Measurements from ENCODE around the gene HOMER2.

DNA sequence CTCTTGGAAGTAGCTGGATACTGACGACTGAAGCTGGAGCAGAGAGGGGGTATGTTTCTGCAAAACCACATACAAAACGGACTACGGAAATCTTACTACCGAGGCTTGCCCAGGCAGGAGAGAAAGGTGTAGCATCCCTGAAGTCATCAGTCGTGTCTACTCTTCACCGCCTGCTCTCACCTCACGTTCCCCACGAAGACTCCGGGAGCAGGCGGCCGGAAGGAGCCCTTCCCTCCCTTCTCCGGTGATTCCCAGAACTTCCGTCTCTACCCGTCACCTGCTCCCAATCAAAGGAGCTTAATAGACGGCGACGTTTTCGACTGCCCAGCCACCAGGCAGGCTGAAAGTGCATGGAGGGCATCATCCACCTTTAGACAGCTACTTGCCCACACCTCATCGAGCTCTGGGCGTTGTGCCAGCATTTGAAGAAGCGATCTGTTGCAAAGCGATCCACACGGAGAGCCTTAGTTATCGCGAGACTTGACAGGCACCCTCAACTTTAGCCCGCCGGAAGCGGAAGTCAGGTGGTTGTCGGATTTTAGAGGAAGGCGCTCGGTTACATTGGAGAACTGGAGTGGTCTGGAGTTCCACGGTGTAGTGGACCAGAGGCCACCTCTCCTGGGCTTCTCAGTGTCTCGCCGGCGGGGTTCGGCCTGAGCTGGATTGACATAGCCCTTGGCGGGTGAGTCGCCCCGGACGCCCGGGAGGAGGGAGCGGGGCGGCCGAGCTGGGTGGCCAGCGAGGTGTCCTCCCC, 33.3 kb upstream of the HOMER2 start, which contains the start of gene RAMAC:
- TF ChIP-seq, protein P1, sequence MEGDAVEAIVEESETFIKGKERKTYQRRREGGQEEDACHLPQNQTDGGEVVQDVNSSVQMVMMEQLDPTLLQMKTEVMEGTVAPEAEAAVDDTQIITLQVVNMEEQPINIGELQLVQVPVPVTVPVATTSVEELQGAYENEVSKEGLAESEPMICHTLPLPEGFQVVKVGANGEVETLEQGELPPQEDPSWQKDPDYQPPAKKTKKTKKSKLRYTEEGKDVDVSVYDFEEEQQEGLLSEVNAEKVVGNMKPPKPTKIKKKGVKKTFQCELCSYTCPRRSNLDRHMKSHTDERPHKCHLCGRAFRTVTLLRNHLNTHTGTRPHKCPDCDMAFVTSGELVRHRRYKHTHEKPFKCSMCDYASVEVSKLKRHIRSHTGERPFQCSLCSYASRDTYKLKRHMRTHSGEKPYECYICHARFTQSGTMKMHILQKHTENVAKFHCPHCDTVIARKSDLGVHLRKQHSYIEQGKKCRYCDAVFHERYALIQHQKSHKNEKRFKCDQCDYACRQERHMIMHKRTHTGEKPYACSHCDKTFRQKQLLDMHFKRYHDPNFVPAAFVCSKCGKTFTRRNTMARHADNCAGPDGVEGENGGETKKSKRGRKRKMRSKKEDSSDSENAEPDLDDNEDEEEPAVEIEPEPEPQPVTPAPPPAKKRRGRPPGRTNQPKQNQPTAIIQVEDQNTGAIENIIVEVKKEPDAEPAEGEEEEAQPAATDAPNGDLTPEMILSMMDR (IDR thresholded peaks at IDR 0.05): peak in 1 of 7 experiments; percentile 17
- no peak for TF ChIP-seq POLR2A (IDR thresholded peaks at IDR 0.05)

Measured in stomach (tissue), 4 donors.